ENCODE results near the gene P3H4.

P3H4 gene

GRCh38 chr17:41814195-41814594 lies 2.4 kb upstream of the P3H4 start:
- no peaks in the 10 kb centered on the region for H4K20me1 ChIP-seq (ENCODE audit: insufficient read depth, low read length)
- H3K9me3 ChIP-seq (replicated peaks; ENCODE audit: insufficient read depth, low read length) = no peaks in the 10 kb centered on the region
- TF ChIP-seq EZH2phosphoT487 (IDR thresholded peaks at IDR 0.05; ENCODE audit: low read length) (no peak), CTCF (IDR thresholded peaks at IDR 0.05; ENCODE audit: low read length) (no peak), EZH2 (optimal IDR thresholded peaks at IDR 0.05; ENCODE audit: low read depth, low read length) (no peak)
- H3F3A ChIP-seq (ENCODE audit: insufficient read depth, low read length) = no peaks in the 10 kb centered on the region; the same call in 1 of the 2 replicates
- H3K79me2 ChIP-seq (ENCODE audit: low read length) = no peaks in the 10 kb centered on the region
- no peak overlapping the region for H3K4me3 ChIP-seq (ENCODE audit: low read length)
- H3K9me2 ChIP-seq (replicated peaks; ENCODE audit: insufficient read depth, low read length) = no peaks in the 10 kb centered on the region
- no peak overlapping the region for H3K9ac ChIP-seq (ENCODE audit: low read length)
- H3K36me3 ChIP-seq (replicated peaks; ENCODE audit: insufficient read depth, low read length) = no peaks in the 10 kb centered on the region
- 0 out of 2 replicates have a peak, but pooled peaks cover 10% of the 10 kb centered on the region for H3K4me1 ChIP-seq (ENCODE audit: low read length)
- H3K27ac ChIP-seq (ENCODE audit: low read length) = no peak overlapping the region
- H3K27me3 ChIP-seq (replicated peaks; ENCODE audit: insufficient read depth, low read length) = peaks cover 4% of the 10 kb centered on the region; the same call in 1 of the 2 replicates
- no peak overlapping the region for H3K4me2 ChIP-seq (ENCODE audit: low read depth, low read length)
- no peak for DNase-seq
- no peak overlapping the region for H2AFZ ChIP-seq (ENCODE audit: low read length)

- Histone ChIP-seq H3K9me3 (replicated peaks; ENCODE audit: insufficient read depth, low read length) (no peaks in the 10 kb centered on the region), H2AFZ (ENCODE audit: low read length) (no peak overlapping the region), H3K27ac (ENCODE audit: low read length) (no peak overlapping the region), H3K36me3 (replicated peaks; ENCODE audit: insufficient read depth, low read length) (no peaks in the 10 kb centered on the region), H3K9me2 (replicated peaks; ENCODE audit: insufficient read depth, low read length) (no peaks in the 10 kb centered on the region), H3K4me3 (ENCODE audit: low read length) (no peak overlapping the region), H3F3A (ENCODE audit: insufficient read depth, low read length) (no peaks in the 10 kb centered on the region; the same call in 1 of the 2 replicates), H4K20me1 (ENCODE audit: insufficient read depth, low read length) (no peaks in the 10 kb centered on the region), H3K27me3 (replicated peaks; ENCODE audit: insufficient read depth, low read length) (0 out of 2 replicates have a peak, but pooled peaks cover 4% of the 10 kb centered on the region), H3K4me2 (ENCODE audit: low read depth, low read length) (no peak overlapping the region), H3K9ac (ENCODE audit: low read length) (no peak overlapping the region), H3K4me1 (ENCODE audit: low read length) (0 out of 2 replicates have a peak, but pooled peaks cover 10% of the 10 kb centered on the region), H3K79me2 (ENCODE audit: low read length) (no peaks in the 10 kb centered on the region)
- TF ChIP-seq EZH2phosphoT487 (IDR thresholded peaks at IDR 0.05; ENCODE audit: low read length) (no peak), EZH2 (optimal IDR thresholded peaks at IDR 0.05; ENCODE audit: low read depth, low read length) (no peak), CTCF (IDR thresholded peaks at IDR 0.05; ENCODE audit: low read length) (no peak)
- DNase-seq = no peak
These were observed 2.0 kb upstream of the P3H4 start for GRCh38 chr17:41813699-41814124.

GRCh38 chr17:41813152-41813680 lies 1.5 kb upstream of the P3H4 start:
- Histone ChIP-seq H3K27me3 (replicated peaks; ENCODE audit: insufficient read depth, low read length) (0 out of 2 replicates have a peak, but pooled peaks cover 4% of the 10 kb centered on the region), H3K4me2 (ENCODE audit: low read depth, low read length) (no peak overlapping the region), H3F3A (ENCODE audit: insufficient read depth, low read length) (no peaks in the 10 kb centered on the region; the same call in 1 of the 2 replicates), H3K4me3 (ENCODE audit: low read length) (no peak overlapping the region), H3K27ac (ENCODE audit: low read length) (no peak overlapping the region), H3K4me1 (ENCODE audit: low read length) (0 out of 2 replicates have a peak, but pooled peaks cover 10% of the 10 kb centered on the region), H4K20me1 (ENCODE audit: insufficient read depth, low read length) (no peaks in the 10 kb centered on the region), H2AFZ (ENCODE audit: low read length) (no peak overlapping the region), H3K9ac (ENCODE audit: low read length) (no peak overlapping the region), H3K9me3 (replicated peaks; ENCODE audit: insufficient read depth, low read length) (no peaks in the 10 kb centered on the region), H3K79me2 (ENCODE audit: low read length) (no peaks in the 10 kb centered on the region), H3K36me3 (replicated peaks; ENCODE audit: insufficient read depth, low read length) (no peaks in the 10 kb centered on the region), H3K9me2 (replicated peaks; ENCODE audit: insufficient read depth, low read length) (no peaks in the 10 kb centered on the region)
- TF ChIP-seq EZH2phosphoT487 (IDR thresholded peaks at IDR 0.05; ENCODE audit: low read length) (no peak), EZH2 (optimal IDR thresholded peaks at IDR 0.05; ENCODE audit: low read depth, low read length) (no peak), CTCF (IDR thresholded peaks at IDR 0.05; ENCODE audit: low read length) (no peak)
- no peak for DNase-seq
